Cardiac muscle cell (in vitro differentiated cells and primary cell): ENCODE measurements around the gene DGUOK. TPM values are rescaled to one million over a fixed set of nuclear protein-coding genes. Genes with fewer than 3 reads are reported as not detected.
A peak's percentile ranks its signal among the peaks of the same experiment; 100 is the strongest.

Experiments used
- DNase-seq, 2 donors: peaks; one replicate each; pipeline versions ENCODE4 v3.0.0 to v3.0.0-alpha.2; 2010 to 2017; ENCODE audit warnings: low read depth in 1 of 2, low spot score in 1 of 2
- H3K27ac ChIP-seq: fragments of 200-600 bp; sonication (generic); 2 replicates; pipeline ENCODE4 v1.5.1; 2016
- H3K27me3 ChIP-seq: fragments of 200-600 bp; sonication (generic); 2 replicates; pipeline ENCODE4 v1.6.0; 2016; ENCODE audit warnings: control low read depth
- H3K36me3 ChIP-seq: fragments of 200-600 bp; sonication (generic); 2 replicates; pipeline ENCODE4 v1.5.1; 2016; ENCODE audit warnings: control low read depth
- H3K4me1 ChIP-seq: fragments of 200-600 bp; sonication (generic); 2 replicates; pipeline ENCODE4 v1.8.1; 2017; ENCODE audit warnings: low read depth, mild to moderate bottlenecking, mixed run types
- H3K4me3 ChIP-seq: fragments of 200-600 bp; sonication (generic); 2 replicates; pipeline ENCODE4 v1.5.1; 2016; ENCODE audit warnings: mild to moderate bottlenecking
- H3K9me3 ChIP-seq: fragments of 200-600 bp; sonication (generic); 2 replicates; pipeline ENCODE4 v1.5.1; 2017; ENCODE audit warnings: low read depth, mild to moderate bottlenecking, control low read depth
- polyA plus RNA-seq: library from polyadenylated mRNA; unstranded; fragments of >200 nt; fragmentation: Nextera tagmentation; extraction: Ambion mirVana; gene quantifications from 2 replicates; pipeline ENCODE4 v1.2.1, GENCODE V29; 2016
- total RNA-seq: library from RNA; depleted of rRNA; stranded (reverse); fragments of >200 nt; gene quantifications from 2 replicates; pipeline ENCODE4 v1.2.3, GENCODE V29; 2016
- TF ChIP-seq, protein P1 (sequence below): IDR thresholded peaks from 2 replicates; pipeline ENCODE4 v1.5.1; 2012; ENCODE audit warnings: low read depth, mild to moderate bottlenecking, low read length

The DGUOK gene
- total and polyA plus RNA-seq, 2 experiments from 2014 or later: 51.9 to 127 TPM

DNA sequence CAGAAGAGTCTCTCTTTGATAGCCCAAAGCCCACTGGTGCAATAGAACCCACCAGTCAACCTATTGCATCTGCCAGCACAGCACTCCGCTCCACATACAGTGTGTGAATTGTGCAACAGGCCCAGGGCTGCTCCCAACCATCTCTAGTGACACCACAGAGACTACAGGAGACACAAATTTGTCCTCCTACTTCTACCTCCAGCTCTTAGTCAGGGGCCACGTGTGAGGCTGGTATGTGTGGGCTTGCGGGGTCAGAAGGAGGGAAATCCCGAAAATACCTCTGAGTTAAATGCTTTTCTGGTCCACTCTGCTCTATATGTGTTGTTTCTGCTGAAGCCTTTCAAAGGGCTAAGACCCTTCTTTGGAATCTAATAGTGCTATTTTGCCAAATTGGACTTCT lies 18.0 kb downstream of the DGUOK start:
- TF ChIP-seq, protein P1, sequence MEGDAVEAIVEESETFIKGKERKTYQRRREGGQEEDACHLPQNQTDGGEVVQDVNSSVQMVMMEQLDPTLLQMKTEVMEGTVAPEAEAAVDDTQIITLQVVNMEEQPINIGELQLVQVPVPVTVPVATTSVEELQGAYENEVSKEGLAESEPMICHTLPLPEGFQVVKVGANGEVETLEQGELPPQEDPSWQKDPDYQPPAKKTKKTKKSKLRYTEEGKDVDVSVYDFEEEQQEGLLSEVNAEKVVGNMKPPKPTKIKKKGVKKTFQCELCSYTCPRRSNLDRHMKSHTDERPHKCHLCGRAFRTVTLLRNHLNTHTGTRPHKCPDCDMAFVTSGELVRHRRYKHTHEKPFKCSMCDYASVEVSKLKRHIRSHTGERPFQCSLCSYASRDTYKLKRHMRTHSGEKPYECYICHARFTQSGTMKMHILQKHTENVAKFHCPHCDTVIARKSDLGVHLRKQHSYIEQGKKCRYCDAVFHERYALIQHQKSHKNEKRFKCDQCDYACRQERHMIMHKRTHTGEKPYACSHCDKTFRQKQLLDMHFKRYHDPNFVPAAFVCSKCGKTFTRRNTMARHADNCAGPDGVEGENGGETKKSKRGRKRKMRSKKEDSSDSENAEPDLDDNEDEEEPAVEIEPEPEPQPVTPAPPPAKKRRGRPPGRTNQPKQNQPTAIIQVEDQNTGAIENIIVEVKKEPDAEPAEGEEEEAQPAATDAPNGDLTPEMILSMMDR: no peak
- Histone ChIP-seq H3K27me3 (no peaks in the 10 kb centered on the region), H3K36me3 (peaks cover 18% of the 10 kb centered on the region), H3K9me3 (no peaks in the 10 kb centered on the region), H3K4me3 (no peak overlapping the region), H3K27ac (no peak overlapping the region), H3K4me1 (no peaks in the 10 kb centered on the region)
- no peak for DNase-seq

DNA sequence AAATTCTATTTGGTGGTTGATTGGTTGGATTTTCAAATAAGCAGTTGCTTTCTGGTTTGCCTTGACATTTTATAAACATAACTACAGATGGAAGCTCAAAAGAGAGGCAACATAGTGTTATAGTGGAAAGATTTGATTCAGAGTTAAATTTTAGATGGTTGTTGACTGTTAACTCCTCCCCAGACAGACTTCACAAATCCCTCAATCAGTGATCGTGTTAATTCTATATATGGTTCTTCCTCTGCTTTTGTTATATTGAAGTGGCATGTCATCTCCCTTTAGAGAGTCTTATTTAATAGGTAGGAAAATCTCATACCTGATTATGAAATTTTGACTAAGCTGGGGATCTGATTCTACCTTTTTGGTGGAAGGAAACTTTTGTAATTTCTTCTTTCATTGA lies 19.5 kb downstream of the DGUOK start:
- TF ChIP-seq, protein P1: no peak
- Histone ChIP-seq H3K27ac (peak overlapping the region; percentile 41), H3K4me3 (no peak overlapping the region), H3K36me3 (peaks cover 29% of the 10 kb centered on the region), H3K27me3 (no peaks in the 10 kb centered on the region), H3K4me1 (no peaks in the 10 kb centered on the region), H3K9me3 (no peaks in the 10 kb centered on the region)
- no peak for DNase-seq

DNA sequence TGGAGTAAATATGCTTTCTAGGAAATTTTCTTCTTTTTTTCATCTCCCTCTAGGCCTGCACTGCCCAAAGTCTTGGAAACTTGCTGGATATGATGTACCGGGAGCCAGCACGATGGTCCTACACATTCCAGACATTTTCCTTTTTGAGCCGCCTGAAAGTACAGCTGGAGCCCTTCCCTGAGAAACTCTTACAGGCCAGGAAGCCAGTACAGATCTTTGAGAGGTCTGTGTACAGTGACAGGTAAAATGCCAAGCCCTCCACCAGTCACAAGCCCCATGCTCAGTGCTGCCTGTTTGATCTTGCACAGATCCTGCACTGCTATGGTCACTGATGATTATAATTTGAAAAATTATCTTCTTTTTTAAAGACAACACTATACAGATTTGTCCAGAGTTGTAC lies 20.0 kb downstream of the DGUOK start:
- Histone ChIP-seq H3K27ac (peak overlapping the region; percentile 41), H3K9me3 (no peaks in the 10 kb centered on the region), H3K4me3 (no peak overlapping the region), H3K4me1 (no peaks in the 10 kb centered on the region), H3K27me3 (no peaks in the 10 kb centered on the region), H3K36me3 (peaks cover 34% of the 10 kb centered on the region)
- TF ChIP-seq, protein P1: no peak
- peak in 1 of 2 donors; percentile 10 for DNase-seq

DNA sequence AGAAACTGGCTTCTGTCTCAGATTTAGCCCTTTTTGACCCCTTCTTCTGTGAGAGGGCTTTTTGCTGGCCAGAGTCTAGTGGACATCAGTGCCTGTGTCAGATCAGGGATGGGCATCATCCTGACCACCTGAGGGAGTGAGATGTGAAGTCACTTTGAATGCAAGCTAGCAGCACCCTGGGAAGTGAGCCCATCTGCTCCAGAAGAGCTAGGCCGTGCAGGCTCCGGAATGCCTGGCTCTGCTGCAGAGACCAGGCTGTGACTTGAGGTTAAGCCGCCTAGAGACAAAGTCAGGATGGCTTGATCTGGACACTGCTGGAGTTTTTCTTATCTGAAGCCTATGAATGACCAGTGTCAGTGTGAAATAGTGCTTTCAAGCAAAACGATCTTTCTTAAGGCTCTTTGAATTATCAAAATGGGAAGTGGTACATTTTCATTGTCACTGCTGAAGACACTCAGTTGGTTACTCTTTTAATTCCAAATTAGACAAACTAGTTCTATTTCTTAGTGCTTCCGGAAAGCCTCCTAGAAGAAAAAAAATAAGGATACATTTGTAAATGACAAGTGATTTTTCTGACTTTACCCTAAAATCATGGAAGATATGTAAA lies 20.8 kb downstream of the DGUOK start:
- DNase-seq: no peak
- Histone ChIP-seq H3K27me3 (no peaks in the 10 kb centered on the region), H3K27ac (no peak overlapping the region), H3K4me1 (no peaks in the 10 kb centered on the region), H3K4me3 (no peak overlapping the region), H3K9me3 (no peaks in the 10 kb centered on the region), H3K36me3 (peaks cover 42% of the 10 kb centered on the region)
- TF ChIP-seq, protein P1: no peak

DNA sequence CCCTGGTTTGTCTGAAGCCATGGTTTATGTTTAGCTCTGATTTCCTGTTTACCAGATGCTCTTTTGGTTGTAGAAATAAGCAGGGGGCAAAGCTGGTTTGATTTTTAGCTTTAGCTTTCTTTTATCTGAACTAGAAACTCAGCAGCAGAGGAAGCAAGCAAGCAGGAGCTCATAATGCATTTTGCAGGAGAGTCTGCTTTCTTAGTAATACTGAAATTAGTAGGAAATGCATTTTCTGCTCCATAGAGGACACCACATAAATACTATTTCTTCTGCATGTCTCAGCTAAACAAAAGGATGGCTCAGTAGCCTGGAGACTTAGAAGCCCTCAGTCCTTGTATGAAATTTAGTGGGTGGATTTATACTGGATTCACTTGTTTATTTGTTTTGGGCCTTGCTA lies 23.1 kb downstream of the DGUOK start:
- Histone ChIP-seq H3K27ac (no peak overlapping the region), H3K4me3 (no peak overlapping the region), H3K36me3 (peaks cover 51% of the 10 kb centered on the region), H3K4me1 (no peaks in the 10 kb centered on the region), H3K9me3 (no peaks in the 10 kb centered on the region), H3K27me3 (no peaks in the 10 kb centered on the region)
- no peak for DNase-seq
- TF ChIP-seq, protein P1: no peak
